T-cell (primary cell): ENCODE results near the gene GRID1. TPM values are rescaled to one million over a fixed set of nuclear protein-coding genes. Genes with fewer than 3 reads are reported as not detected.
"Not testable (repeated sequence)": the region's sequence is repeated elsewhere in the genome, so short reads cannot be mapped to it uniquely, and the experiment has no call there.

Experiments
- ATAC-seq, 4 experiments: fragments of 200-7000 bp in 3 of 4; fragments of 150-1000 bp in 1 of 4; cut with Tn5 transposase; replicated peaks in 1 of 4; 1 replicate in 3 of 4; 2 replicates in 1 of 4; pipeline ENCODE4 v1.10.0; 2021; ENCODE audit warnings: moderate library complexity in 3 of 4, mild to moderate bottlenecking in 2 of 4, moderate number of reproducible peaks in 1 of 4
- CTCF ChIA-PET, 2 donors: fragments of 300-600 bp; sonication (Branson Sonifier 250); formaldehyde crosslinking; loops; one replicate each; lab custom pipeline; 2022; ENCODE audit warnings: antibody characterized with exemption in 2 of 2; lab: Charles Lee
- POLR2A ChIA-PET, 2 donors: fragments of 300-600 bp; sonication (Branson Sonifier 250); formaldehyde crosslinking; loops; one replicate each; lab custom pipeline; 2022; ENCODE audit warnings: antibody characterized with exemption in 2 of 2; lab: Charles Lee
- DNase-seq, 35 experiments: peaks; one replicate each; pipeline versions ENCODE4 v3.0.0 to v3.0.0-alpha.2; 2013 to 2023
- H3K27ac ChIP-seq: one replicate; pipeline ENCODE4 v1.5.1; 2013; ENCODE audit warnings: low read length
- H3K27me3 ChIP-seq, 2 experiments: replicated peaks in 1 of 2; 1 replicate in 1 of 2; 2 replicates in 1 of 2; pipeline versions ENCODE4 v1.6.1 to v1.7.0; 2013; ENCODE audit warnings: low read length in 1 of 2, mixed read lengths in 1 of 2; ENCODE audit not compliant: control insufficient read depth in 2 of 2, insufficient read depth in 2 of 2; ENCODE audit errors: extremely low read depth in 1 of 2
- H3K36me3 ChIP-seq, 2 donors: 1 replicate in 1 of 2; 2 replicates in 1 of 2; pipeline versions ENCODE4 v1.6.1 to v1.7.0; 2013; ENCODE audit warnings: low read length in 1 of 2; ENCODE audit not compliant: control insufficient read depth in 2 of 2, insufficient read depth in 1 of 2; ENCODE audit errors: extremely low read depth in 1 of 2
- H3K4me1 ChIP-seq, 2 experiments: 1 replicate in 1 of 2; 2 replicates in 1 of 2; pipeline versions ENCODE4 v1.6.1 to v1.7.0; 2013; ENCODE audit warnings: low read length in 2 of 2, mixed read lengths in 1 of 2; ENCODE audit not compliant: insufficient read depth in 2 of 2, control insufficient read depth in 1 of 2; ENCODE audit errors: extremely low read depth in 1 of 2
- H3K4me3 ChIP-seq, 2 donors: 1 replicate in 1 of 2; 2 replicates in 1 of 2; pipeline versions ENCODE4 v1.5.1 to v1.7.0; 2013; ENCODE audit warnings: mild to moderate bottlenecking in 2 of 2, low read length in 1 of 2, moderate library complexity in 1 of 2; ENCODE audit not compliant: control insufficient read depth in 1 of 2; ENCODE audit errors: extremely low read depth in 1 of 2
- H3K9me3 ChIP-seq: 2 replicates; pipeline ENCODE4 v1.7.0; 2013
- H3K27ac Mint-ChIP-seq, 2 donors: one replicate each; pipeline ENCODE4 v1.8.0; 2020 to 2021; ENCODE audit warnings: mild to moderate bottlenecking in 2 of 2, mixed read lengths in 2 of 2
- H3K27me3 Mint-ChIP-seq, 2 donors: one replicate each; pipeline ENCODE4 v1.8.0; 2021 to 2022; ENCODE audit warnings: mixed read lengths in 2 of 2
- H3K36me3 Mint-ChIP-seq: one replicate; pipeline ENCODE4 v1.8.0; 2021; ENCODE audit warnings: mixed read lengths
- H3K4me1 Mint-ChIP-seq, 3 donors: one replicate each; pipeline ENCODE4 v1.8.0; 2020 to 2022; ENCODE audit warnings: mixed read lengths in 3 of 3, mild to moderate bottlenecking in 1 of 3
- H3K4me3 Mint-ChIP-seq, 3 donors: one replicate each; pipeline ENCODE4 v1.8.0; 2020 to 2022; ENCODE audit warnings: mild to moderate bottlenecking in 3 of 3, mixed read lengths in 3 of 3, moderate library complexity in 3 of 3
- H3K9me3 Mint-ChIP-seq, 3 donors: one replicate each; pipeline ENCODE4 v1.8.0; 2020 to 2022; ENCODE audit warnings: mixed read lengths in 3 of 3
- WGBS: methylation state at CpG from one replicate; pipeline ENCODE4 v1.1.5; 2013; ENCODE audit warnings: missing lambda C conversion rate; ENCODE audit not compliant: insufficient coverage; 5-methylcytosine and 5-hydroxymethylcytosine counted together
- total RNA-seq, 35 experiments: library from RNA in 6 of 35; stranded (reverse) in 6 of 35; fragments of 120-200 nt in 1 of 35; gene quantifications; one replicate each; pipeline versions ENCODE4 v1.2.1 to v1.2.4 and lab custom pipeline; 2013 to 2026

The GRID1 gene
- total RNA-seq, 5 donors from 2014 or later (not counting 1 experiment from before 2014, with no cell fraction given), result 0.68 TPM; not detected in 4

- ChIA-PET CTCF (no interaction called here), POLR2A (no interaction called here)
- Histone ChIP-seq H3K9me3 (no peaks in the 10 kb centered on the region), H3K27ac (no peak overlapping the region), H3K36me3 (no peaks in the 10 kb centered on the region), H3K27me3 (peaks cover 0 to 26% of the 10 kb centered on the region in 2 experiments), H3K4me3 (no peak overlapping the region), H3K4me1 (no peaks in the 10 kb centered on the region)
- H3K4me3 Mint-ChIP-seq, result no peak overlapping the region
- H3K9me3 Mint-ChIP-seq, result no peaks in the 10 kb centered on the region
- H3K27ac Mint-ChIP-seq, result no peak overlapping the region
- no peak for ATAC-seq
- peaks cover 0 to 16% of the 10 kb centered on the region in 2 donors for H3K27me3 Mint-ChIP-seq
- H3K4me1 Mint-ChIP-seq, result no peaks in the 10 kb centered on the region
- no peaks in the 10 kb centered on the region for H3K36me3 Mint-ChIP-seq
- DNase-seq, result no peak
- WGBS, result 90% methylated on average over 8 of the region's 10 CpGs
These were observed 122.9 kb downstream of the GRID1 start for GRCh38 chr10:86243651-86244155.

GRCh38 chr10:86242761-86243160, 123.8 kb downstream of the GRID1 start:
- H3K27ac Mint-ChIP-seq, result no peak overlapping the region
- ChIA-PET CTCF (interaction anchor here in 1 of 2 donors (0.5 kb wide), 1 partner anchor 346 kb away, joined by 3 read pairs; no protein-coding TSS in a partner anchor), POLR2A (no interaction called here)
- H3K27ac ChIP-seq, result no peak overlapping the region
- ATAC-seq, result no peak
- no peak overlapping the region for H3K4me3 Mint-ChIP-seq
- H3K9me3 ChIP-seq, result no peaks in the 10 kb centered on the region
- H3K4me1 ChIP-seq, result no peaks in the 10 kb centered on the region
- no peak for DNase-seq
- no peaks in the 10 kb centered on the region for H3K4me1 Mint-ChIP-seq
- H3K27me3 Mint-ChIP-seq, result peaks cover 0 to 16% of the 10 kb centered on the region in 2 donors
- H3K36me3 ChIP-seq, result no peaks in the 10 kb centered on the region
- H3K4me3 ChIP-seq, result no peak overlapping the region
- H3K36me3 Mint-ChIP-seq, result no peaks in the 10 kb centered on the region
- peaks cover 0 to 3% (median 0%) of the 10 kb centered on the region in 3 donors for H3K9me3 Mint-ChIP-seq
- H3K27me3 ChIP-seq, result peaks cover 0 to 24% of the 10 kb centered on the region in 2 experiments
- 72% methylated on average over 3 of the region's 4 CpGs for WGBS

- H3K27ac ChIP-seq, H3K4me1 Mint-ChIP-seq, H3K4me3 Mint-ChIP-seq, H3K4me1 ChIP-seq, POLR2A ChIA-PET, H3K4me3 ChIP-seq, CTCF ChIA-PET, H3K36me3 ChIP-seq, H3K27me3 ChIP-seq, H3K9me3 ChIP-seq, ATAC-seq, H3K27me3 Mint-ChIP-seq, DNase-seq, H3K9me3 Mint-ChIP-seq, H3K27ac Mint-ChIP-seq, H3K36me3 Mint-ChIP-seq: not testable (repeated sequence)
- 0% methylated on average over 1 of the region's 2 CpGs for WGBS
These were observed 128.5 kb downstream of the GRID1 start for GRCh38 chr10:86238089-86238488.

GRCh38 chr10:86234541-86235270, 131.9 kb downstream of the GRID1 start:
- Histone ChIP-seq H3K9me3 (no peaks in the 10 kb centered on the region), H3K27ac (no peak overlapping the region), H3K27me3 (peaks cover 0 to 7% of the 10 kb centered on the region in 2 experiments), H3K4me1 (no peaks in the 10 kb centered on the region), H3K4me3 (no peak overlapping the region), H3K36me3 (no peaks in the 10 kb centered on the region)
- DNase-seq (no peak), ATAC-seq (no peak)
- H3K4me3 Mint-ChIP-seq, result no peak overlapping the region
- ChIA-PET POLR2A (no interaction called here), CTCF (no interaction called here)
- H3K36me3 Mint-ChIP-seq, result no peaks in the 10 kb centered on the region
- no peaks in the 10 kb centered on the region for H3K4me1 Mint-ChIP-seq
- H3K27ac Mint-ChIP-seq, result no peak overlapping the region
- H3K27me3 Mint-ChIP-seq, result peaks cover 0 to 4% of the 10 kb centered on the region in 2 donors
- peaks cover 0 to 6% (median 0%) of the 10 kb centered on the region in 3 donors for H3K9me3 Mint-ChIP-seq
- WGBS, result 82% methylated on average over 9 of the region's 11 CpGs

GRCh38 chr10:86234107-86234506, 132.5 kb downstream of the GRID1 start:
- no peak for DNase-seq
- Mint-ChIP-seq H3K36me3 (no peaks in the 10 kb centered on the region), H3K4me1 (no peaks in the 10 kb centered on the region), H3K4me3 (no peak overlapping the region), H3K27me3 (peaks cover 0 to 4% of the 10 kb centered on the region in 2 donors), H3K27ac (no peak overlapping the region), H3K9me3 (peaks cover 0 to 6% (median 0%) of the 10 kb centered on the region in 3 donors)
- CTCF ChIA-PET, result no interaction called here
- POLR2A ChIA-PET, result no interaction called here
- H3K9me3 ChIP-seq, result no peaks in the 10 kb centered on the region
- 17% methylated on average over 4 of the region's 7 CpGs for WGBS
- no peak overlapping the region for H3K4me3 ChIP-seq
- peaks cover 0 to 8% of the 10 kb centered on the region in 2 experiments for H3K27me3 ChIP-seq
- H3K27ac ChIP-seq, result no peak overlapping the region
- no peaks in the 10 kb centered on the region for H3K4me1 ChIP-seq
- no peak for ATAC-seq
- H3K36me3 ChIP-seq, result no peaks in the 10 kb centered on the region

GRCh38 chr10:86233131-86233530, 133.5 kb downstream of the GRID1 start:
- 80% methylated on average over 1 of the region's 7 CpGs for WGBS
- POLR2A ChIA-PET, result no interaction called here

More at GRCh38 chr10:86233131-86233530, 133.5 kb downstream of the GRID1 start:
- Histone ChIP-seq H3K4me3 (no peak overlapping the region), H3K36me3 (no peaks in the 10 kb centered on the region), H3K27ac (no peak overlapping the region), H3K27me3 (peaks cover 0 to 11% of the 10 kb centered on the region in 2 experiments), H3K4me1 (no peaks in the 10 kb centered on the region), H3K9me3 (no peaks in the 10 kb centered on the region)
- CTCF ChIA-PET, result no interaction called here
- H3K27ac Mint-ChIP-seq, result no peak overlapping the region
- peaks cover 0 to 6% (median 0%) of the 10 kb centered on the region in 3 donors for H3K9me3 Mint-ChIP-seq
- H3K27me3 Mint-ChIP-seq, result peaks cover 0 to 4% of the 10 kb centered on the region in 2 donors
- DNase-seq (no peak), ATAC-seq (no peak)
- no peak overlapping the region for H3K4me3 Mint-ChIP-seq
- H3K4me1 Mint-ChIP-seq, result no peaks in the 10 kb centered on the region
- no peaks in the 10 kb centered on the region for H3K36me3 Mint-ChIP-seq
